Lower lobe of right lung (tissue), 2 donors: ENCODE measurements around the gene DLGAP1. TPM values are rescaled to one million over a fixed set of nuclear protein-coding genes. Genes with fewer than 3 reads are reported as not detected.

Experiments used
- ATAC-seq, 2 donors: fragments of 200-7000 bp; cut with Tn5 transposase; one replicate each; pipeline ENCODE4 v1.9.1; 2020 to 2022; ENCODE audit warnings: mild to moderate bottlenecking in 2 of 2, moderate library complexity in 2 of 2
- DNase-seq: peaks from one replicate; pipeline ENCODE4 v3.0.0-alpha.2; 2020
- H3K27ac ChIP-seq: fragments of 200-600 bp; one replicate; pipeline ENCODE4 v1.8.0; 2022
- H3K27me3 ChIP-seq: fragments of 200-600 bp; one replicate; pipeline ENCODE4 v1.8.0; 2022; ENCODE audit warnings: low read depth
- H3K36me3 ChIP-seq: fragments of 200-600 bp; one replicate; pipeline ENCODE4 v1.8.0; 2022; ENCODE audit warnings: mild to moderate bottlenecking
- H3K4me1 ChIP-seq: fragments of 200-600 bp; one replicate; pipeline ENCODE4 v1.8.0; 2022
- H3K4me3 ChIP-seq: fragments of 200-600 bp; one replicate; pipeline ENCODE4 v1.8.0; 2022; ENCODE audit warnings: mild to moderate bottlenecking
- H3K9me3 ChIP-seq: fragments of 200-600 bp; one replicate; pipeline ENCODE4 v1.8.0; 2022
- CTCF ChIP-seq: fragments of 200-600 bp; IDR thresholded peaks from one replicate; pipeline ENCODE4 v1.8.0; 2022; ENCODE audit warnings: antibody characterized with exemption, mild to moderate bottlenecking
- intact Hi-C: fragments of 100-400 bp; cut with DNase I; formaldehyde crosslinking; loops from one replicate; pipeline ENCODE4 v1.11.0; 2022
- total RNA-seq: library from RNA; stranded (reverse); fragmentation: NEBNext Ultra II Directional; extraction: Animal tissue kit (Norgen Biotek cat#: 25700); gene quantifications from one replicate; pipeline ENCODE4 v1.2.1, GENCODE V29; 2021
- donor health status: DM: no; HTN: yes; CAD: no; lungs with severe emphysema.

Gene DLGAP1
- total RNA-seq, 1 donor from 2014 or later = 3.8 TPM

- Histone ChIP-seq H3K9me3 (no peaks in the 10 kb centered on the region), H3K27me3 (no peaks in the 10 kb centered on the region), H3K27ac (no peak overlapping the region), H3K4me3 (no peak overlapping the region), H3K36me3 (no peaks in the 10 kb centered on the region), H3K4me1 (no peaks in the 10 kb centered on the region)
- no peak for DNase-seq
- ATAC-seq = peak in 1 of 2 donors; percentile 42
- intact Hi-C loops = no loop called here
- TF ChIP-seq CTCF = no peak
These were observed 968.6 kb downstream of the DLGAP1 start for GRCh38 chr18:3486512-3486911.

- H3K4me1 ChIP-seq = no peaks in the 10 kb centered on the region
- H3K27me3 ChIP-seq = no peaks in the 10 kb centered on the region
- DNase-seq (no peak), ATAC-seq (no peak)
- TF ChIP-seq CTCF = no peak
- no peaks in the 10 kb centered on the region for H3K36me3 ChIP-seq
- H3K27ac ChIP-seq = no peak overlapping the region
- intact Hi-C loops = no loop called here
- no peak overlapping the region for H3K4me3 ChIP-seq
- H3K9me3 ChIP-seq = no peaks in the 10 kb centered on the region
These were observed 969.7 kb downstream of the DLGAP1 start for GRCh38 chr18:3485153-3486149.

- DNase-seq (no peak), ATAC-seq (no peak)
- H3K27me3 ChIP-seq = no peaks in the 10 kb centered on the region
- H3K9me3 ChIP-seq = no peaks in the 10 kb centered on the region
- H3K4me3 ChIP-seq = no peak overlapping the region
- no peaks in the 10 kb centered on the region for H3K4me1 ChIP-seq
- intact Hi-C loops = no loop called here
- H3K27ac ChIP-seq = no peak overlapping the region
- no peak for TF ChIP-seq CTCF
- no peaks in the 10 kb centered on the region for H3K36me3 ChIP-seq
These were observed 972.8 kb downstream of the DLGAP1 start for GRCh38 chr18:3482258-3482657.

GRCh38 chr18:3481696-3482210, 973.4 kb downstream of the DLGAP1 start:
- H3K9me3 ChIP-seq = no peaks in the 10 kb centered on the region
- H3K4me1 ChIP-seq = no peaks in the 10 kb centered on the region
- H3K4me3 ChIP-seq = no peak overlapping the region
- H3K36me3 ChIP-seq = no peaks in the 10 kb centered on the region
- DNase-seq (no peak), ATAC-seq (peak; percentile 44 to 69)
- TF ChIP-seq CTCF = peak; percentile 43
- H3K27ac ChIP-seq = no peak overlapping the region
- H3K27me3 ChIP-seq = no peaks in the 10 kb centered on the region
- intact Hi-C loops = no loop called here

- Histone ChIP-seq H3K36me3 (no peaks in the 10 kb centered on the region), H3K9me3 (no peaks in the 10 kb centered on the region), H3K4me3 (no peak overlapping the region), H3K27ac (no peak overlapping the region), H3K27me3 (no peaks in the 10 kb centered on the region), H3K4me1 (no peaks in the 10 kb centered on the region)
- ATAC-seq (no peak), DNase-seq (no peak)
- no peak for TF ChIP-seq CTCF
- intact Hi-C loops = no loop called here
These were observed 974.1 kb downstream of the DLGAP1 start for GRCh38 chr18:3480827-3481573.
